Testis (tissue), 2 donors: Measurements from ENCODE around the gene ABAT.

Experiments used
- POLR2A ChIP-seq: fragments of 450-650 bp; IDR thresholded peaks from one replicate; pipeline ENCODE4 v1.6.1; 2017; ENCODE audit warnings: antibody characterized with exemption, mild to moderate bottlenecking, moderate library complexity
- TF ChIP-seq, protein P1 (sequence below), 3 experiments: fragments of 450-650 bp in 2 of 3; fragments of 200-600 bp in 1 of 3; sonication (generic) in 1 of 3; IDR thresholded peaks; one replicate each; pipeline ENCODE4 v1.5.1; 2016 to 2019; ENCODE audit warnings: antibody characterized with exemption in 3 of 3, mild to moderate bottlenecking in 2 of 3, moderate library complexity in 1 of 3

DNA sequence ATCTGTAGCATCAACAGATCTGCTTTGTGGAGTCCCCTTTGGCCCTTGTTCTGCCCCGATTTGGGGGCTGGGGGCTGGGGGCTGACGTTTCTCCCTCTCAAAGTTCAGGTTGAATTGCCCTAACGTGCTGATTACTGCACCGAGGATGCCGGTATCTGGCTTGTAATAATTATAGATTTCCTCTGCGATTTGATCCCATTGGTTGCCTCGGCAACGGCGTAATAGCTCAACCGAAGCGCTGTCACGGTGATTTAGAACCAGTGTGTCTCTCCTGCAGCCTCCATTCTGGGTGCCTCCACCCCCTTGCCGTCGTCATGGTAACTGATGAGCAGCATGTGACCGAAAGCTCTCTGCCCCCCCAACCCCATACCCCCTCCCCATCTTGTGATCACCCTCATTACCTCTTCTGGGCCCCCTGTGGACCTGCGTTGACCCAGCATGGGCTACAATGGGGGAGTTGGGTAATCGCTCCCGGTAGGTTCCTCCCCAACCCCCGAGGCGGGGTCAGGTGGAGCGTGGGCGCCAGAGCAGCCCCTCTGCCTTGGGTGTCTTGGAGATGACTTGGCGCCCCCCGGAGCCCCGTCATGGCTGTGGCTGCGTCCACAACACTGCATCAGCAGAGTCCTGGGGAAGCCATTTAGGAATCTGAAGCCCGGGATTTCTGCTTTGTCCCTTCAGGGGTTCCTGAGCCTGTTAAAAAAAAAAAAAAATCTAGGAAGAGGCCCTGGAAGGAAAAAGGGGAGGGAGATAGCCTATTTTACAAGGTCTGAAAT is 38.4 kb downstream of the ABAT start:
- TF ChIP-seq, protein P1, sequence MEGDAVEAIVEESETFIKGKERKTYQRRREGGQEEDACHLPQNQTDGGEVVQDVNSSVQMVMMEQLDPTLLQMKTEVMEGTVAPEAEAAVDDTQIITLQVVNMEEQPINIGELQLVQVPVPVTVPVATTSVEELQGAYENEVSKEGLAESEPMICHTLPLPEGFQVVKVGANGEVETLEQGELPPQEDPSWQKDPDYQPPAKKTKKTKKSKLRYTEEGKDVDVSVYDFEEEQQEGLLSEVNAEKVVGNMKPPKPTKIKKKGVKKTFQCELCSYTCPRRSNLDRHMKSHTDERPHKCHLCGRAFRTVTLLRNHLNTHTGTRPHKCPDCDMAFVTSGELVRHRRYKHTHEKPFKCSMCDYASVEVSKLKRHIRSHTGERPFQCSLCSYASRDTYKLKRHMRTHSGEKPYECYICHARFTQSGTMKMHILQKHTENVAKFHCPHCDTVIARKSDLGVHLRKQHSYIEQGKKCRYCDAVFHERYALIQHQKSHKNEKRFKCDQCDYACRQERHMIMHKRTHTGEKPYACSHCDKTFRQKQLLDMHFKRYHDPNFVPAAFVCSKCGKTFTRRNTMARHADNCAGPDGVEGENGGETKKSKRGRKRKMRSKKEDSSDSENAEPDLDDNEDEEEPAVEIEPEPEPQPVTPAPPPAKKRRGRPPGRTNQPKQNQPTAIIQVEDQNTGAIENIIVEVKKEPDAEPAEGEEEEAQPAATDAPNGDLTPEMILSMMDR (IDR thresholded peaks at IDR 0.05) = no peak
- no peak for TF ChIP-seq POLR2A
